GM21367 (cell line): ENCODE measurements around the gene KRT6A.
"Not testable (repeated sequence)": the region's sequence is repeated elsewhere in the genome, so short reads cannot be mapped to it uniquely, and the experiment has no call there.

Source experiments
- ATAC-seq: cut with Tn5 transposase; IDR thresholded peaks from one replicate; pipeline ENCODE4 v1.9.1; 2021; ENCODE audit not compliant: unreplicated experiment

KRT6A gene

GRCh38 chr12:52506858-52507715, 14.0 kb upstream of the KRT6A start:
- no peak for ATAC-seq

DNA sequence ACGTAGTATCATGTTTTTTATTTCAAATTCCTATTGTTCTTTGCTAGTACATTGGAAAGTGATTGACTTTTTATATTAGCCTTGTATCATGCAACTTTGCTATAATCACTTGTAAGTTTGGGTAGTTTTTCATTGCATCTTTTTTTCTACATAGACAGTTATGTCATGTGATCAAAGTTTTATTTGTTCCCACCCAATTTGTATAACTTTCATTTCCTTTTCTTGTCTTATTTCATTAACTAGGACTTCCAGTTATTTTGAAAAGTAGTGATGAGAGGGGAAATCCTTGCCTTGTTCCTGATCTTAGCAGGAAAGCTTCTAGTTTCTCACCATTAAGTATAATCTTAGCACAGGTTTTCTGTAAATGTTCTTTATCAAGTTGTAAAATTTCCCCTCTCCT, 9.8 kb upstream of the KRT6A start:
- ATAC-seq, result no peak

DNA sequence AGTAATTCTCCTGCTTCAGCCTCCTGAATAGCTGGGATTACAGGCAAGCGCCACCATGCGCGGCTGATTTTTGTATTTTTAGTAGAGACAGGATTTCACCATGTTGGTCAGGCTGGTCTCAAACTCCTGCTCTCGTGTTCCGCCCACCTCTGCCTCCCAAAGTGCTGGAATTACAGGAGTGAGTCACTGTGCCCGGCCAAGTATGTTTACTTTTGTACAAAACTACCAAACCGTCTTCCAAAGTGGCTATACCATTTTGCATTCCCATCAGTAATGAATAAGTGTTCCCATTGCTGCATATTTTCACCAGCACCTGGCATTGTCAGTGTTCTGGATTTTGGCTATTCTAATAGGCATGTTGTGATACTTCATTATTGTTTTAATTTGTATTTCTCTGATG, 8.4 kb upstream of the KRT6A start:
- no peak for ATAC-seq

- ATAC-seq, result not testable (repeated sequence)
Observed at GRCh38 chr12:52500574-52500973, 7.5 kb upstream of the KRT6A start.

DNA sequence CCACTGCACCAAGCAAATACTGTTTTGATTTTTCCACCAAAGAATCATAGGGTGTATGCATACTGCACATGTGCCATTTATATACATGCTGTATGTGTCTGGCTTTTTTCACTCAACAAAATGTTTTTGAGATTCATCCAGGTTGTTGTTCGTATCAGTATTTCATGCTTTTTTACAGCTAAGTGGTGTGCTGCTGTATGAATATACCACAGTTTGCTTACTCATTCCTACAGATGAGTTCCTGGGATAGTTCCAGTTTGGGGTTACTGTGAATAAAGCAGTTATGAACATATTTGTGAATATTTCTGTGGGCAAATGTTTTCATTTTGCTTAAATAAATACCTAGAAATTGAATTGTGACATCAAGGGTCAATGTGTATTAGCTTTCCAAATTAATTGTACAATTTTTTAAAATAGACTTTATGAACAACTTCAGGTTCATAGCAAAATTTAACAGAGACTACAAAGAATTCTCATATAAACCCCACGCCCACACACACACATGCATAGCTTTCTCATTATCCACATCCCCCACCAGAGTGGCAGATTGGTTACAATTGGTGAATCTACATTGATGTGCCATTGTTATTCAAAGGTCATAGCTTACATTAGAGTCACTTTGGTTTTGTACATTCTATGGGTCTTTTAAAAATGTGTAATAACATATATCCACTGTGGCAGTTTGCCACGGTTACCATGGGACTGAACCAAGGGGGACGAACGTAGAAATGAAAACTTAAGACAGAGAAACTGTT, 6.9 kb upstream of the KRT6A start:
- no peak for ATAC-seq

GRCh38 chr12:52498946-52499345, 5.9 kb upstream of the KRT6A start:
- ATAC-seq, result no peak

DNA sequence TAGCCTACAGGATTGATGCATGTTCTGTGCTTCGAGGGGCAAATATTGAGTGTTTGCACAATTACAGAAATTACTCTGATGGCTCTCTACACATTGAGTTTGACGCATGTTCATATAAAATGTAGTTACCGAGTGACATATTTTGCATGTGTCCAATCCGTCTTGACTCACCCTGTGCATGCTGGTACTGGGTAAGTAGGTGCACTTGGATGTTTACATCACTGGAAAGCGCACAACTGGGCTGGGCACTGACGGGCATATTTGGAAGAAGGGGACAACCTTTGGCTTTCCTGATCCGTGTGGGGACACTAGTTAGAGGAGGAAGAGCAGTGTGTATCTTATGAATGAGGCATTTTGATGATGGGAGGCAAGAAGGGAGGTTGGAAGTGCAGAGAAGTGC, 4.9 kb upstream of the KRT6A start:
- no peak for ATAC-seq

DNA sequence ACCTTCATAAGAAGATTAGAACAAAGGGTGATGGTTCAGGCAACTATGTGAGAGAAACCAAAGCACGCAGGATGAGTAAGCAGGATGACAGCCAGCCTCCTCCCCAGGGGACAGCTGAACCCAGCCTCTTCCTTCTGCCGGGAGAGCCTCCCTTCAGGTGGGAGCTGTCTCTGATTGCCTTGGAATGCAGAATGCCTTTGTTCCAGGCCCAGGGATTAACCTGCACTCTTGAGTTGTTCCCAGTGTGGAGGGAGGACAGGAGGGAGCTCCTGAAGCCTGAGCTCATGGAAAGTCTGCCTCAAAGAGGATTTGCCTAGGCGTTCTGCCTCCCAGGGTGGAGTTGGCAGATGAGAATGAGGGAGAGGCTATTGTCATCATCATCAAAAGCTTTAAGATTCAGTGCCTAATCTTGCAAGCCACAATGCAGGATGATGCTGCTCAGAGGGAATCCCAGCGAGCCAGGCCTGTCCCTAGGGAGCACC, 3.6 kb upstream of the KRT6A start:
- ATAC-seq, result no peak

DNA sequence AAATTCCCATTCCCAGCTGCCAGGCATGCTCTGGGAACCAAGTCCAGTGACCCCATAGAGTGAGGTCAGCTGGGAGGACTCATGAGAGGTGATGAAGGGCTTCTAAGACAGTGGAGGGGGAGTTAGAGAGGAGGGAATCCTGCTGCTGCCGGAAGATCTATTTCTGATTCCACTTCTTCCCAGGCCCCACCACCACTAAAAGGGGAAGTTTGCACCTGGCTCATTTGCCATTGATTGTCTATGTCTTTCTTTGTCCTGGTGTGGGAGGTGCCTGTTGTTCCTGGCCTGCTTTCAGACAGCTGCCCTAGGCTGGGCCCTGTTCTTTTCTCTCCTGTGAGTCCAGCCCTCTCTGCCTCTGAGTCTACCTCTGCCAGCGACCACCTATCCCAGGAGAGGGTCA, 3.0 kb upstream of the KRT6A start:
- ATAC-seq, result no peak

GRCh38 chr12:52495389-52495788, 2.3 kb upstream of the KRT6A start:
- ATAC-seq, result no peak

- ATAC-seq, result no peak
Observed at GRCh38 chr12:52494518-52494917, 1.5 kb upstream of the KRT6A start.

GRCh38 chr12:52494100-52494499, 1.0 kb upstream of the KRT6A start:
- ATAC-seq, result no peak

DNA sequence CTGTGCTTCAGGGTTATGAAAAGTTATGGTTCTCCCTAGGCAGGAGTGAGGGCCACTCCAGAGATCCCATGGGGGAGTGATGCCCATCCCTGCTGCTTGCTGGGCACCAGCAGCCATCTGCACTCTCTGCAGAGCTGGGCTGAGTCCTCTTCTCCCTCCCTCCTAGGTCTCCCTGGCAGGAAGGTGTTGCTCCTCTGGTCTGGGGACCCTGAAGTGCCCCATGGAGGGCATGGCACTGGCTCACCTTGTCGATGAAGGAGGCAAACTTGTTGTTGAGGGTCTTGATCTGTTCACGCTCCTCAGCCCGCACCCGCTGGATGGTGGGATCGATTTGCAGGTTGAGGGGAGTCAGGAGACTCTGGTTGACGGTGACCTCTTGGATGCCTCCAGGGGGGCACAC, 652 bp downstream of the KRT6A start:
- not testable (repeated sequence) for ATAC-seq

- ATAC-seq, result not testable (repeated sequence)
Observed at GRCh38 chr12:52491495-52491894, 1.6 kb downstream of the KRT6A start.

- ATAC-seq, result no peak
Observed at GRCh38 chr12:52488736-52489135, 4.3 kb downstream of the KRT6A start.

DNA sequence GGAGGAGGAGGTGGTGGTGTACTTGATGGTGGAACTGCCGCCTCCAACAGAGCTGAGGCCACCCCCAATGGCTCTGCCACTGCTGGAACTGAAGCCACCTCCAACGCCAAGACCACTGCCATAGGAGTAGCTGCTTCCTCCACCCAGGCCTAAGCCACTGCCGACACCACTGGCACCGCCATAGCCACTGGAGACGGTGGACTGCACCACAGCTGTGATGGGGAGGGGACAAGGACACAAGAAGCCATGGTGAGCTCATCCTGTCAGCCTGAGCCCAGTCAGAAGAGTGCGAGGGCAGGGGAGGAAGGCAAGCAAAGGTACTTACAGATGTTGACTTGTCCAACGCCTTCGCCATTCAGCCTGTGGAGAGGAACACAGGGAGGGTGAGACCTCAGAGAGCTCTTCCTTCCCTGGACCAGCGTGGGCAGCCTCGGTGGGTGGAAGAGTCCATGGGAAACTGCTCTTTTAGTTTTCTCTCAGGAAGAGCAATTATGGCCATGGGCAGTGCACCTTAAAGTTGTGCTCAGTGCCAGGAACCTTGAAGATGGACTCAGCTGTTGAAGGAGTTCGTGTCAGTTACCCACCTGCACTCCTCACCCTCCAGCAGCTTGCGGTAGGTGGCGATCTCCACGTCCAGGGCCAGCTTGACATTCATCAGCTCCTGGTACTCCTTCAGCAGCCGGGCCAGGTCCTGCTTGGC, 5.2 kb downstream of the KRT6A start:
- ATAC-seq, result not testable (repeated sequence)

GRCh38 chr12:52487211-52487610, 5.8 kb downstream of the KRT6A start:
- ATAC-seq, result no peak

DNA sequence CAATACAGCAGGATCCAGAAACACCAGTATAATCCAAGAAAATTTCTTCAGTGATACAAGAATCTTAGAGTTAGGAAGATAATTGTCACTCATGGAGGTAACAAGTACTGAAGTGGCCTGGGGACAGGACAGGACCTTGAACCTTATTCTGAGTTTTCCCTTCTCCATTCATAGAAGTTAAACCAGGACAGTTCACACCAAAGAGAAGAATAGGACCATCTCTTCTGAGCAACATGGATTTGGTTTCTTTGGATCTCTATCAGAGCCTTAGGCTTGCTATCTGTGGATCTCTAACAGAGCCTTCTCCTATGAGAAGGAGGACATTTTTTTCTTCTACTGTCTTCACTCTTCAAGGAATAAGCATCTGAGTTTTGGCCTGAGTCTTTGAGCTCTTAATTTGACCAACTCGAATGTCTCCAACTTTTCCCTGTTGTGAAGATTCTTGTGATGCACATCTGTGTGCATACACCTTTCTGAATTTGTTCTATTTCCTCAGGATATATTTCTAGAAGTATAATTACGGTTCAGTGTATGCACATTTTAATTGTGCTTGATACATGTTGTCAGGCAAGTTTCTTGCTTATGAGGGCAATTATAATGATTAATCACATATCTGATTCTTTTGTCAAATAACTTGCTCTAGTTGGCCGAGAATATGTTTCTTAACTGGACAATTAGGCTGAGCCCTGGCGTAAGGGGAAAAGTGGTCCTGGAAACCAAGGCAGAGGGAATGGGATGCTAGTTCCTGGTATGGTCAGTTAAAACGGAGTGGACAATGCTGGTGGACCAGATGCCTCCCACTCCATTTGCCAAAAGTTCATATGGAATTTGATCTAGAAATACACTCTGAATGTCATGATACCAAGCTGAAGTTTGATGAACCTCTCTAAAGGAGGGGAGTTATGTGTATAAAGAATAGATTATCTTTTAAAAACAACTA, 6.6 kb downstream of the KRT6A start:
- no peak for ATAC-seq

DNA sequence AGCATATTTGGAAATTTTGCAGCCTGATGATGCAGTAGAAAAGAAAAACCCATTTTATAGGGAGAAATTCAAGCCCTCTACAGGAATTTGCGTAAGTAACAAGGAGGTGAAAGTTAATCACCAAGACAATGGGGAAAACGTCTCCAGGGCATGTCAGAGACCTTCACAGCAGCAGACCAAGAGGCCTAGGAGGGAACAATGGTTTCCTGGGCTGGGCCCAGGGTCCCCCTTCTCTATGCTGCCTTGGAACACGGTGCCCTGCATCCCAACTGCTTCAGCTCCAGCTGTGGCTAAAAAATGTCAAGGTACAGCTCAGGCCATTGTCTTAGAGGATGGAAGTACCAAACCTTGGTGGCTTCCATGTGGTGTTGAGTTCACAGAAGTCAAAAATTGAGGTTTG, 13.0 kb downstream of the KRT6A start:
- ATAC-seq, result no peak

DNA sequence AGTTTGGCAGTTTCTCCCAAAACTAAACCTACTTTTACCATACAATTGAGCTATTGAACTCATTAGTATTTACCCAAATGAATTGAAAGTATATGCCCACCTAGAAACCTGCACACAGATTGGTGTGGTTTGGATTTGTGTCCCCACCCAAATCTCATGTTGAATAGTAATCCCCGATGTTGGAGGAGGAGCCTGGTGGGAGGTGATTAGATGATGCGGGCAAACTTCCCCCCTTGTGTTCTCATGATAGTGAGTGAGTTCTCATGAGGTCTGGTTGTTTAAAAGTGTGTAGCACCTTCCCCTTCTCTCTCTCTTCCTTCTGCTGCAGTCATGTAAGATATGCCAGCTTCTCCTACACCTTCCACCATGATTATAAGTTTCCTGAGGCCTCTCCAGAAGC, 15.4 kb downstream of the KRT6A start:
- ATAC-seq, result no peak
